HCT116 (cell line): ENCODE data around the gene ITSN1. TPM values are rescaled to one million over a fixed set of nuclear protein-coding genes. Genes with fewer than 3 reads are reported as not detected.
A peak's percentile ranks its signal among the peaks of the same experiment; 100 is the strongest.

Source experiments
- ATAC-seq: fragments of 200-7000 bp; cut with Tn5 transposase; 2 replicates; pipeline ENCODE4 v1.9.1; 2020; ENCODE audit warnings: mild to moderate bottlenecking, moderate library complexity
- BruUV-seq: library from RNA; stranded (reverse); fragments of 400-500 nt; replicated peaks from 2 replicates; lab custom pipeline; 2021; lab: Mats Ljungman, UMichigan
- CTCF ChIA-PET: fragments of 300-600 bp; sonication (Branson Sonifier 250); formaldehyde crosslinking; loops from one replicate; lab custom pipeline; 2021; ENCODE audit warnings: antibody characterized with exemption; lab: Charles Lee
- POLR2A ChIA-PET: fragments of 300-600, 350-600 bp; sonication (Branson Sonifier 250); formaldehyde crosslinking; loops from one replicate; lab custom pipeline; 2021; ENCODE audit warnings: antibody characterized with exemption; lab: Charles Lee
- RAD21 ChIA-PET, 2 experiments: fragments of 300-600 bp; sonication (Branson Sonifier 250); formaldehyde crosslinking; loops; one replicate each; lab custom pipeline; 2023; ENCODE audit warnings: low total read pairs in 2 of 2; ENCODE audit not compliant: uncharacterized antibody in 2 of 2, unreplicated experiment in 2 of 2, low non-redundant PET in 1 of 2; lab: Charles Lee
- DNase-seq: peaks from one replicate; pipeline ENCODE4 v3.0.0-alpha.2; 2010; ENCODE audit warnings: low read depth, low spot score
- H2AFZ ChIP-seq: fragments of 200-600 bp; shearing (Covaris generic), sonication (generic); 2 replicates; pipeline ENCODE4 v1.6.1; 2017; ENCODE audit warnings: low read depth, mixed run types, mixed read lengths, antibody characterized with exemption, low read length; ENCODE audit not compliant: poor library complexity, severe bottlenecking
- H3K27ac ChIP-seq: 2 replicates; pipeline ENCODE4 v1.5.1; 2012; ENCODE audit warnings: low read depth, low read length
- H3K27me3 ChIP-seq: fragments of 200-600 bp; sonication (generic); 2 replicates; pipeline ENCODE4 v1.6.1; 2016; ENCODE audit warnings: mixed run types, low read length, mixed read lengths; ENCODE audit not compliant: insufficient read depth
- H3K36me3 ChIP-seq, 2 experiments: fragments of 200-500 bp in 1 of 2; fragments of 200-600 bp in 1 of 2; sonication (Bioruptor generic) in 1 of 2; sonication (generic) in 1 of 2; 2 replicates each; pipeline versions ENCODE4 v1.5.1 to v1.6.1; 2014 to 2016; ENCODE audit warnings: low read length in 2 of 2, inconsistent platforms in 1 of 2, mixed read lengths in 1 of 2, mixed run types in 1 of 2; ENCODE audit not compliant: insufficient read depth in 2 of 2, control insufficient read depth in 1 of 2
- H3K4me1 ChIP-seq, 2 experiments: fragments of 200-600 bp in 1 of 2; sonication (generic) in 1 of 2; 2 replicates each; pipeline versions ENCODE4 v1.5.1 to v1.6.1; 2012 to 2017; ENCODE audit warnings: low read length in 2 of 2, inconsistent platforms in 1 of 2, mild to moderate bottlenecking in 1 of 2, mixed read lengths in 1 of 2, mixed run types in 1 of 2, moderate library complexity in 1 of 2; ENCODE audit not compliant: insufficient read depth in 2 of 2, control insufficient read depth in 1 of 2
- H3K4me2 ChIP-seq: fragments of 200-600 bp; sonication (generic); 2 replicates; pipeline ENCODE4 v1.6.1; 2017; ENCODE audit warnings: mixed run types, low read length, mixed read lengths
- H3K4me3 ChIP-seq, 2 experiments: fragments of 200-600 bp in 1 of 2; sonication (generic) in 1 of 2; replicated peaks in 1 of 2; 2 replicates each; pipeline ENCODE4 v1.5.1; 2011 to 2016; ENCODE audit warnings: low read length in 2 of 2, control low read depth in 1 of 2, low read depth in 1 of 2, mild to moderate bottlenecking in 1 of 2, mixed read lengths in 1 of 2, mixed run types in 1 of 2
- H3K79me2 ChIP-seq: fragments of 200-600 bp; sonication (generic); 2 replicates; pipeline ENCODE4 v1.6.1; 2017; ENCODE audit warnings: mild to moderate bottlenecking, mixed run types, low read length, moderate library complexity, mixed read lengths; ENCODE audit not compliant: insufficient read depth
- H3K9ac ChIP-seq: fragments of 200-600 bp; sonication (generic); 2 replicates; pipeline ENCODE4 v1.6.1; 2016; ENCODE audit warnings: low read length, mixed read lengths
- H3K9me2 ChIP-seq: fragments of 200-600 bp; sonication (generic), shearing (Covaris generic); 2 replicates; pipeline ENCODE4 v1.6.1; 2017; ENCODE audit warnings: mixed run types, mild to moderate bottlenecking, moderate library complexity; ENCODE audit not compliant: insufficient read depth
- H3K9me3 ChIP-seq, 2 experiments: fragments of 200-500 bp in 1 of 2; fragments of 200-600 bp in 1 of 2; sonication (Bioruptor generic) in 1 of 2; sonication (generic) in 1 of 2; 2 replicates each; pipeline ENCODE4 v1.6.1; 2014 to 2017; ENCODE audit warnings: low read length in 2 of 2, mixed read lengths in 2 of 2, inconsistent platforms in 1 of 2, low read depth in 1 of 2, mild to moderate bottlenecking in 1 of 2, mixed run types in 1 of 2, moderate library complexity in 1 of 2; ENCODE audit not compliant: control insufficient read depth in 1 of 2, insufficient read depth in 1 of 2
- H4K20me1 ChIP-seq: fragments of 200-600 bp; sonication (generic), shearing (Covaris generic); 2 replicates; pipeline ENCODE4 v1.6.1; 2017; ENCODE audit warnings: mixed run types, mild to moderate bottlenecking, moderate library complexity; ENCODE audit not compliant: insufficient read depth
- CBX3 ChIP-seq: IDR thresholded peaks from 2 replicates; pipeline ENCODE4 v1.6.1; 2012; ENCODE audit warnings: low read depth
- CTCF ChIP-seq, 3 experiments: fragments of 200-600 bp in 1 of 3; sonication (generic) in 1 of 3; IDR thresholded peaks in 2 of 3; conservative IDR thresholded peaks in 1 of 3; 2 replicates each; pipeline ENCODE4 v1.5.1; 2012 to 2017; ENCODE audit warnings: low read depth in 2 of 3, low read length in 2 of 3, antibody characterized with exemption in 1 of 3, borderline replicate concordance in 1 of 3, control low read depth in 1 of 3, mild to moderate bottlenecking in 1 of 3, mixed read lengths in 1 of 3, mixed run types in 1 of 3, moderate library complexity in 1 of 3; ENCODE audit not compliant: insufficient read depth in 1 of 3
- ELF1 ChIP-seq: IDR thresholded peaks from 2 replicates; pipeline ENCODE4 v1.6.1; 2012; ENCODE audit warnings: low read depth, borderline replicate concordance
- FOSL1 ChIP-seq: IDR thresholded peaks from 2 replicates; pipeline ENCODE4 v1.6.1; 2012; ENCODE audit warnings: low read depth
- JUND ChIP-seq: IDR thresholded peaks from 2 replicates; pipeline ENCODE4 v1.6.1; 2012
- MAX ChIP-seq: IDR thresholded peaks from 2 replicates; pipeline ENCODE4 v1.6.1; 2012
- POLR2A ChIP-seq: IDR thresholded peaks from 2 replicates; pipeline ENCODE4 v1.7.0; 2011; ENCODE audit warnings: borderline replicate concordance; ENCODE audit not compliant: insufficient read depth, insufficient read length; ENCODE audit errors: extremely low read depth
- REST ChIP-seq: IDR thresholded peaks from 2 replicates; pipeline ENCODE4 v1.6.1; 2012; ENCODE audit warnings: low read depth
- SIN3A ChIP-seq: IDR thresholded peaks from 2 replicates; pipeline ENCODE4 v1.6.1; 2012; ENCODE audit warnings: low read depth
- SP1 ChIP-seq: IDR thresholded peaks from 2 replicates; pipeline ENCODE4 v1.6.1; 2012; ENCODE audit warnings: low read depth
- SRF ChIP-seq: IDR thresholded peaks from 2 replicates; pipeline ENCODE4 v1.6.1; 2012; ENCODE audit warnings: low read depth
- TCF7L2 ChIP-seq: IDR thresholded peaks from 2 replicates; pipeline ENCODE4 v1.7.0; 2011; ENCODE audit warnings: borderline replicate concordance, inconsistent platforms; ENCODE audit not compliant: insufficient read depth, insufficient read length; ENCODE audit errors: extremely low read depth
- ZBTB33 ChIP-seq: IDR thresholded peaks from 2 replicates; pipeline ENCODE4 v1.6.1; 2011; ENCODE audit warnings: mild to moderate bottlenecking, low read length, moderate library complexity; ENCODE audit not compliant: insufficient replicate concordance; ENCODE audit errors: extremely low read depth
- ZFX ChIP-seq: fragments of 450-650 bp; IDR thresholded peaks from 2 replicates; pipeline ENCODE4 v1.6.1; 2017
- intact Hi-C: fragments of 100-400 bp; cut with micrococcal nuclease; formaldehyde crosslinking; loops from 2 replicates; pipeline ENCODE4 v1.10.0; 2022
- total RNA-seq: library from RNA; stranded (reverse); gene quantifications from one replicate; pipeline ENCODE4 v1.2.1, GENCODE V29; 2021; ENCODE audit not compliant: unreplicated experiment

Gene ITSN1
- total RNA-seq, 1 experiment from 2014 or later = 25.8 TPM

- TF ChIP-seq CTCF (IDR thresholded peaks at IDR 0.05 in 2 of 3, conservative IDR thresholded peaks at IDR 0.05 in 1 of 3; ENCODE audit: borderline replicate concordance in 1 of 3, insufficient read depth in 1 of 3, low read depth in 2 of 3, low read length in 2 of 3) (no peak), JUND (peak; percentile 86), SRF (0 out of 2 replicates have a peak, but pooled peaks have one; percentile 11)
Measured at GRCh38 chr21:33655588-33656221, 13.4 kb downstream of the ITSN1 start (continued).

- Histone ChIP-seq H3K9me2 (no peaks in the 10 kb centered on the region), H4K20me1 (no peaks in the 10 kb centered on the region), H3K4me2 (0 out of 2 replicates have a peak overlapping the region, but pooled peaks have one; percentile 6), H3K9me3 (peaks cover 0 to 10% of the 10 kb centered on the region in 2 experiments; a peak in 1 of 4 replicates), H3K27me3 (no peaks in the 10 kb centered on the region), H3K4me1 (peaks cover 33 to 51% of the 10 kb centered on the region in 2 experiments), H3K9ac (no peak overlapping the region), H2AFZ (no peak overlapping the region), H3K4me3 (no peak overlapping the region), H3K27ac (peak overlapping the region; percentile 89; the same call in 1 of the 2 replicates), H3K36me3 (no peaks in the 10 kb centered on the region), H3K79me2 (peaks cover 81% of the 10 kb centered on the region)
- POLR2A ChIA-PET = no interaction called here
- intact Hi-C loops = no loop called here
- CTCF ChIA-PET = no interaction called here
- ATAC-seq (no peak), DNase-seq (no peak)
- BruUV-seq = no TSS peak
- RAD21 ChIA-PET = no interaction called here
- no peak for TF ChIP-seq SP1
- no peak for TF ChIP-seq TCF7L2
- no peak for TF ChIP-seq SIN3A
- TF ChIP-seq FOSL1 = no peak
- TF ChIP-seq POLR2A = no peak
- TF ChIP-seq MAX = no peak
- TF ChIP-seq REST = no peak
- TF ChIP-seq CBX3 = no peak
- no peak for TF ChIP-seq ZFX
- TF ChIP-seq ELF1 = no peak
- TF ChIP-seq SRF = no peak
- TF ChIP-seq ZBTB33 = no peak
Measured at GRCh38 chr21:33657124-33657820, 15.0 kb downstream of the ITSN1 start.
